GM12874 (cell line): ENCODE data around the gene RPL5.

Experiments used
- CTCF ChIP-seq: IDR thresholded peaks from 2 replicates; pipeline ENCODE4 v1.5.1; 2011; ENCODE audit warnings: low read depth, mild to moderate bottlenecking, control low read depth, low read length, moderate library complexity; ENCODE audit not compliant: insufficient read depth

RPL5 gene

GRCh38 chr1:92845908-92846307 is 14.1 kb downstream of the RPL5 start:
- TF ChIP-seq CTCF, result no peak

GRCh38 chr1:92848201-92848600 is 16.4 kb downstream of the RPL5 start:
- TF ChIP-seq CTCF, result no peak

GRCh38 chr1:92850019-92850418 is 18.2 kb downstream of the RPL5 start:
- no peak for TF ChIP-seq CTCF

GRCh38 chr1:92851729-92852128 is 19.9 kb downstream of the RPL5 start:
- TF ChIP-seq CTCF, result no peak

- TF ChIP-seq CTCF, result no peak
These were observed 21.5 kb downstream of the RPL5 start for GRCh38 chr1:92853299-92853698.

- no peak for TF ChIP-seq CTCF
These were observed 22.4 kb downstream of the RPL5 start for GRCh38 chr1:92854101-92854785.

GRCh38 chr1:92855236-92855635 is 23.4 kb downstream of the RPL5 start:
- TF ChIP-seq CTCF, result no peak
